ENCODE measurements around the gene DAZAP2.

DAZAP2 gene

GRCh38 chr12:51238510-51239334 is at the start of gene DAZAP2:
Gene DAZAP2 (plus strand): TSS chr12:51238826. CDS start chr12:51238908, 82 bp downstream.
- DNase-seq (ENCODE audit: low read depth), result peak; percentile 87

GRCh38 chr12:51189790-51190355 is 48.8 kb upstream of the DAZAP2 start:
- DNase-seq (ENCODE audit: low read depth), result no peak

GRCh38 chr12:51190820-51191219 is 47.8 kb upstream of the DAZAP2 start:
- no peak for DNase-seq (ENCODE audit: low read depth)

GRCh38 chr12:51191516-51192283 is 46.9 kb upstream of the DAZAP2 start:
- DNase-seq (ENCODE audit: low read depth), result no peak

DNA sequence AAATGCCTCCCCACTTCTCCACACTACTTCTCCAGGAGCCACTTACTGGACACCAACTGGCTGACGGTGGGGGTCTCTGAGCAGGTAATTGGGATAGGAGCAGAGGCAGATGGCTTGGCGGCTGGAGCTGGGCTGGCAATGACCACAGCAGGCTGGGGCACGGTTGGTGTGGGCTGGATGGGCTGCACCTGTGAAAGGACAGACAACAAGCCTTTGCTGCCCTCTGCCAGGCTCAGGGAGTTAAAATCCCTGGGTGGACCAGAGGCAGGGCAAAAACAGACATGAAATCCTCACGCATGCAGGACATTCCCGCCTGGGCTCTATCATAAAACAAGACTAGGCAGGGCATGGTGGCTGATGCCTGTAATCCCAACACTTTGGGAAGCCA is 46.3 kb upstream of the DAZAP2 start:
- DNase-seq (ENCODE audit: low read depth), result no peak

GRCh38 chr12:51195841-51196240 is 42.8 kb upstream of the DAZAP2 start:
- DNase-seq (ENCODE audit: low read depth), result no peak

DNA sequence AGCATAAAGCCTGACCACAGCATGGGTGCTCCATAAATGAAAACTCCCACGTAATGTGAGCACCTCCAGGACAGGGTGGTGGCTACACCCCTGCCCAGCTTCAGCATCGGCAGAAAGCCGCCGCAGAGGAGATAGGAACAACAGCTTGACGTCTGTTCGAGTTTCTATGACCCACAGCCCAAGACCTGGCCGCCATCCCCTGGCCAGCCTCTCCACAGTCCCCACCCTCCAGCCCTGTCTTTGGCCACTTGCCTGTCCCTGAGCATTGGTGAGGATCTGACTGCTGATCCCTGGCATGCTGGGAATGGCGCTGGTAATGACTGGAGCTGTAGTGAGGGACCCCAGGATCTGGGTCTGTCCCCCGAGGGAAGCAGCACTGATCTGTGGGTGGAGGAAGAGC is 42.1 kb upstream of the DAZAP2 start:
- no peak for DNase-seq (ENCODE audit: low read depth)

GRCh38 chr12:51197736-51198567 is 40.7 kb upstream of the DAZAP2 start:
- DNase-seq (ENCODE audit: low read depth), result no peak

GRCh38 chr12:51198568-51199365 is 39.9 kb upstream of the DAZAP2 start:
- no peak for DNase-seq (ENCODE audit: low read depth)

DNA sequence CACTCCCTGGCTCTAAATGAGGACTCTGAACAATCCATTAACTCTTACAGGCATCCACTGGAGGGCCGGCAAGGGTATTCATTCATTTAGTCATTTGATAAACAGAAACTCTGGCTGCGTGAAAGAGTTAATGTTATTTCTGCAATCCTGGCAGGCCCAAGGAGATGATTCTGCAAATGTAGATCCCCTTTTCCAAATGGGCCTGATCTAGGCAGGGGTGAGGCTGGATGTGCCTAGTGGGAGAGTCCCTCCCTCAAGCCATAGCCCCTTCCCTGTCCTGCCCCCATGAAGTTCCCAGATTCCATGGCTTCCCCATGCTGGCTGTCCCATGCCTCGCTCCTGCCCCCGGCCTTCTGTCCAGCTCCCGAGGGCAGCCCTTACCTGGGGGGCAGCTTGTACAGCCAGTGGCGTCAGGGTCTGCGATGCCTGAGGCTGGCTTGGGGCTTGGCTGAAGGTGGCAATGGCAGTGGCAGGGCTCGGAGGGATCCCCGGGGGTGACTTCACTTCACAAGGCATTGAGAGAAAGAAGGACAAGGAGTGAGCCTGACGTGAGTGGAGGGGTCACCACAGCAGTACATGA is 39.2 kb upstream of the DAZAP2 start:
- DNase-seq (ENCODE audit: low read depth), result no peak

DNA sequence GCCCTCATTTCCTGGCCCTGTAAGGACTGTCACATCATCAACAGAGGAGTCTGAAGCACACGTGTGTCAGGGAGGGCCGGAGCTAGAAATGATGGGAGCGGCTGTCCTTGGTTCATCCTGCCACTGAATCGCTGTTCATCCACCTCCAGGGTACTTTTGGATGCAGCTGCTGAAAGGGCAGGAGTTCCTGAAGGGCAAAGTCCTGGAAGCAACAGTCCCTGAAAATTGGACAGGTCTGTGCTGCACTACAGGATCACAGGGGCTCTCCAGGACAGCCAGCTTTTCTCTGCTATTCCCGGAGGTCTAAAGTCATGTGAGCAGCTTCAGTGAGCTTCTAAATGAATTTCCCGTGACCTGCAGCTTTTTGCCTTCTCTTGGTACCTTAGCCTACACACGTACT is 38.5 kb upstream of the DAZAP2 start:
- no peak for DNase-seq (ENCODE audit: low read depth)

DNA sequence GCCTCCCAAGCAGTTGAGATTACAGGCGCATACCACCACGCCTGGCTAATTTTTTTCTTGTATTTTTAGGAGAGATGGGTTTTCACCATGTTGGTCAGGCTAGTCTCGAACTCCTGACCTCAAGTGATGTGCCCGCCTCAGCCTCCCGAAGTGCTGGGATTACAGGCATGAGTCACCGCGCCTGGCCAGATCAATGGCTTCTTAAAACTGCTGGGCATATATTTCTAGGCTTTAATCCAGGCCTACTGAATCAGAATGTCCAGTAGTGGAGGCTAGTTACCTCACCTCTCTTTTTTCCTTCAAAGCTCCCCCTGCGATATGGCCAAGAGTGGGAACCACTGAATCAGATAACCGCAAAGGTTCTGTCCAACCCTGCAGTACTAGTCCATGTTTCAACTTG is 37.8 kb upstream of the DAZAP2 start:
- DNase-seq (ENCODE audit: low read depth), result no peak

GRCh38 chr12:51202718-51203117 is 35.9 kb upstream of the DAZAP2 start:
- DNase-seq (ENCODE audit: low read depth), result no peak

GRCh38 chr12:51205350-51205749 is 33.3 kb upstream of the DAZAP2 start:
- no peak for DNase-seq (ENCODE audit: low read depth)

- no peak for DNase-seq (ENCODE audit: low read depth)
Measured at GRCh38 chr12:51208016-51208660, 30.5 kb upstream of the DAZAP2 start.

- no peak for DNase-seq (ENCODE audit: low read depth)
Measured at GRCh38 chr12:51209259-51209658, 29.4 kb upstream of the DAZAP2 start.

GRCh38 chr12:51210690-51211395 is 27.8 kb upstream of the DAZAP2 start:
- DNase-seq (ENCODE audit: low read depth), result no peak

- DNase-seq (ENCODE audit: low read depth), result no peak
Measured at GRCh38 chr12:51214895-51215294, 23.7 kb upstream of the DAZAP2 start.

- no peak for DNase-seq (ENCODE audit: low read depth)
Measured at GRCh38 chr12:51216642-51217041, 22.0 kb upstream of the DAZAP2 start.
